SK-N-SH treated with all-trans-retinoic acid at 6 μM for 48 hours (cell line): Measurements from ENCODE around the gene METTL26.

Experiments used
- ATAC-seq: fragments of 200-7000 bp; cut with Tn5 transposase; 3 replicates; pipeline ENCODE4 v1.9.1; 2020; ENCODE audit warnings: mild to moderate bottlenecking, moderate library complexity
- ARNTL ChIP-seq: fragments of 450-650 bp; formaldehyde crosslinking; IDR thresholded peaks from 2 replicates; pipeline ENCODE4 v1.5.0; 2020; ENCODE audit warnings: low read depth, mild to moderate bottlenecking, moderate library complexity, borderline replicate concordance
- BACH2 ChIP-seq: fragments of 250-450 bp; sonication (Bioruptor Pico); IDR thresholded peaks from 2 replicates; pipeline ENCODE4 v1.9.0; 2021; ENCODE audit warnings: mild to moderate bottlenecking, borderline replicate concordance
- CREB5 ChIP-seq: fragments of 250-450 bp; sonication (Bioruptor Pico); IDR thresholded peaks from 2 replicates; pipeline ENCODE4 v1.5.1; 2020; ENCODE audit warnings: low read depth, mild to moderate bottlenecking, moderate library complexity
- CSDC2 ChIP-seq: fragments of 250-450 bp; sonication (Bioruptor Pico); IDR thresholded peaks from 2 replicates; pipeline ENCODE4 v1.5.0; 2020; ENCODE audit warnings: mild to moderate bottlenecking, moderate library complexity
- CSRNP3 ChIP-seq: fragments of 250-450 bp; sonication (Bioruptor Pico); IDR thresholded peaks from 2 replicates; pipeline ENCODE4 v1.5.1; 2021; ENCODE audit warnings: mild to moderate bottlenecking, moderate library complexity
- ESRRG ChIP-seq: fragments of 250-450 bp; sonication (Bioruptor Pico); IDR thresholded peaks from 2 replicates; pipeline ENCODE4 v1.6.1; 2021; ENCODE audit warnings: mild to moderate bottlenecking
- GLIS3 ChIP-seq: fragments of 250-450 bp; sonication (Bioruptor Pico); IDR thresholded peaks from 2 replicates; pipeline ENCODE4 v1.5.0; 2020; ENCODE audit warnings: mild to moderate bottlenecking, moderate library complexity
- ISL1 ChIP-seq: fragments of 250-450 bp; sonication (Bioruptor Pico); IDR thresholded peaks from 2 replicates; pipeline ENCODE4 v2.1.2; 2022; ENCODE audit warnings: mild to moderate bottlenecking, moderate library complexity
- OSR1 ChIP-seq: fragments of 250-450 bp; sonication (Bioruptor Pico); IDR thresholded peaks from 2 replicates; pipeline ENCODE4 v1.8.0; 2022; ENCODE audit warnings: moderate library complexity, mild to moderate bottlenecking, inconsistent platforms
- PPARA ChIP-seq: fragments of 250-450 bp; sonication (Bioruptor Pico); IDR thresholded peaks from 2 replicates; pipeline ENCODE4 v1.5.0; 2020; ENCODE audit warnings: mild to moderate bottlenecking, borderline replicate concordance
- RARB ChIP-seq: fragments of 250-450 bp; sonication (Bioruptor Pico); IDR thresholded peaks from 2 replicates; pipeline ENCODE4 v1.8.0; 2021; ENCODE audit warnings: mild to moderate bottlenecking, moderate library complexity
- SNAI2 ChIP-seq: fragments of 250-450 bp; sonication (Bioruptor Pico); IDR thresholded peaks from 2 replicates; pipeline ENCODE4 v1.5.0; 2020; ENCODE audit warnings: mild to moderate bottlenecking, moderate library complexity
- TCF4 ChIP-seq: fragments of 250-450 bp; sonication (Bioruptor Pico); IDR thresholded peaks from 2 replicates; pipeline ENCODE4 v1.8.0; 2021; ENCODE audit warnings: mild to moderate bottlenecking, moderate library complexity, borderline replicate concordance
- TOX ChIP-seq: fragments of 250-450 bp; sonication (Bioruptor Pico); IDR thresholded peaks from 2 replicates; pipeline ENCODE4 v1.8.0; 2021; ENCODE audit warnings: mild to moderate bottlenecking, moderate library complexity, borderline replicate concordance
- TSHZ2 ChIP-seq: fragments of 250-450 bp; sonication (Bioruptor Pico); IDR thresholded peaks from 2 replicates; pipeline ENCODE4 v1.5.0; 2020; ENCODE audit warnings: mild to moderate bottlenecking, moderate library complexity
- ZC3H10 ChIP-seq: fragments of 250-450 bp; sonication (Bioruptor Pico); IDR thresholded peaks from 2 replicates; pipeline ENCODE4 v1.5.1; 2021; ENCODE audit warnings: mild to moderate bottlenecking, moderate library complexity
- ZFP3 ChIP-seq: fragments of 250-450 bp; sonication (Bioruptor Pico); IDR thresholded peaks from 2 replicates; pipeline ENCODE4 v1.5.0; 2020; ENCODE audit warnings: mild to moderate bottlenecking, moderate library complexity
- ZFP30 ChIP-seq: fragments of 450-650 bp; formaldehyde crosslinking; IDR thresholded peaks from 2 replicates; pipeline ENCODE4 v1.5.0; 2022; ENCODE audit warnings: mild to moderate bottlenecking, moderate library complexity
- ZNF565 ChIP-seq: fragments of 450-650 bp; formaldehyde crosslinking; conservative IDR thresholded peaks from 2 replicates; pipeline ENCODE4 v1.5.0; 2020; ENCODE audit warnings: low read depth, mild to moderate bottlenecking, moderate library complexity
- ZNF70 ChIP-seq: fragments of 450-650 bp; formaldehyde crosslinking; IDR thresholded peaks from 2 replicates; pipeline ENCODE4 v1.5.0; 2020; ENCODE audit warnings: mild to moderate bottlenecking, moderate library complexity
- ZNF8 ChIP-seq: fragments of 450-650 bp; formaldehyde crosslinking; IDR thresholded peaks from 2 replicates; pipeline ENCODE4 v1.5.0; 2020; ENCODE audit warnings: mild to moderate bottlenecking, moderate library complexity
- TF ChIP-seq, protein P1 (sequence below): fragments of 250-450 bp; sonication (Bioruptor Pico); IDR thresholded peaks from 2 replicates; pipeline ENCODE4 v1.8.0; 2020; ENCODE audit warnings: mild to moderate bottlenecking, moderate library complexity, borderline replicate concordance
- TF ChIP-seq, protein P2 (sequence below): fragments of 250-450 bp; sonication (Bioruptor Pico); IDR thresholded peaks from 2 replicates; pipeline ENCODE4 v1.8.0; 2021; ENCODE audit warnings: low read depth, mild to moderate bottlenecking, moderate library complexity, borderline replicate concordance

METTL26 gene

GRCh38 chr16:677316-678190 lies 41.4 kb upstream of the METTL26 start:
- TF ChIP-seq, protein P1, sequence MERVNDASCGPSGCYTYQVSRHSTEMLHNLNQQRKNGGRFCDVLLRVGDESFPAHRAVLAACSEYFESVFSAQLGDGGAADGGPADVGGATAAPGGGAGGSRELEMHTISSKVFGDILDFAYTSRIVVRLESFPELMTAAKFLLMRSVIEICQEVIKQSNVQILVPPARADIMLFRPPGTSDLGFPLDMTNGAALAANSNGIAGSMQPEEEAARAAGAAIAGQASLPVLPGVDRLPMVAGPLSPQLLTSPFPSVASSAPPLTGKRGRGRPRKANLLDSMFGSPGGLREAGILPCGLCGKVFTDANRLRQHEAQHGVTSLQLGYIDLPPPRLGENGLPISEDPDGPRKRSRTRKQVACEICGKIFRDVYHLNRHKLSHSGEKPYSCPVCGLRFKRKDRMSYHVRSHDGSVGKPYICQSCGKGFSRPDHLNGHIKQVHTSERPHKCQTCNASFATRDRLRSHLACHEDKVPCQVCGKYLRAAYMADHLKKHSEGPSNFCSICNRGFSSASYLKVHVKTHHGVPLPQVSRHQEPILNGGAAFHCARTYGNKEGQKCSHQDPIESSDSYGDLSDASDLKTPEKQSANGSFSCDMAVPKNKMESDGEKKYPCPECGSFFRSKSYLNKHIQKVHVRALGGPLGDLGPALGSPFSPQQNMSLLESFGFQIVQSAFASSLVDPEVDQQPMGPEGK (CRISPR knock-in tag) = no peak
- TF ChIP-seq ZFP3 (CRISPR knock-in tag) = no peak
- TF ChIP-seq CSRNP3 = no peak
- no peak for TF ChIP-seq OSR1 (CRISPR knock-in tag)
- TF ChIP-seq ESRRG = no peak
- no peak for TF ChIP-seq ARNTL (CRISPR knock-in tag)
- TF ChIP-seq, protein P2, sequence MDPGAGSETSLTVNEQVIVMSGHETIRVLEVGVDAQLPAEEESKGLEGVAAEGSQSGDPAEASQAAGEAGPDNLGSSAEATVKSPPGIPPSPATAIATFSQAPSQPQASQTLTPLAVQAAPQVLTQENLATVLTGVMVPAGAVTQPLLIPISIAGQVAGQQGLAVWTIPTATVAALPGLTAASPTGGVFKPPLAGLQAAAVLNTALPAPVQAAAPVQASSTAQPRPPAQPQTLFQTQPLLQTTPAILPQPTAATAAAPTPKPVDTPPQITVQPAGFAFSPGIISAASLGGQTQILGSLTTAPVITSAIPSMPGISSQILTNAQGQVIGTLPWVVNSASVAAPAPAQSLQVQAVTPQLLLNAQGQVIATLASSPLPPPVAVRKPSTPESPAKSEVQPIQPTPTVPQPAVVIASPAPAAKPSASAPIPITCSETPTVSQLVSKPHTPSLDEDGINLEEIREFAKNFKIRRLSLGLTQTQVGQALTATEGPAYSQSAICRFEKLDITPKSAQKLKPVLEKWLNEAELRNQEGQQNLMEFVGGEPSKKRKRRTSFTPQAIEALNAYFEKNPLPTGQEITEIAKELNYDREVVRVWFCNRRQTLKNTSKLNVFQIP = no peak
- TF ChIP-seq TSHZ2 (CRISPR knock-in tag) = no peak
- TF ChIP-seq ZFP30 (CRISPR knock-in tag) = no peak
- no peak for TF ChIP-seq ZNF70 (CRISPR knock-in tag)
- TF ChIP-seq RARB (CRISPR knock-in tag) = no peak
- TF ChIP-seq PPARA (CRISPR knock-in tag) = no peak
- no peak for TF ChIP-seq ZC3H10 (CRISPR knock-in tag)
- no peak for TF ChIP-seq CSDC2 (CRISPR knock-in tag)
- TF ChIP-seq ZNF565 = no peak
- no peak for TF ChIP-seq ISL1 (CRISPR knock-in tag)
- no peak for TF ChIP-seq GLIS3 (CRISPR knock-in tag)
- no peak for TF ChIP-seq TOX (CRISPR knock-in tag)
- no peak for ATAC-seq

GRCh38 chr16:676913-677312 lies 40.8 kb upstream of the METTL26 start:
- no peak for ATAC-seq
- TF ChIP-seq BACH2 (no peak), ZNF565 (no peak), ZFP3 (CRISPR knock-in tag) (no peak), PPARA (CRISPR knock-in tag) (no peak), ESRRG (no peak), OSR1 (CRISPR knock-in tag) (no peak), RARB (CRISPR knock-in tag) (no peak), ZC3H10 (CRISPR knock-in tag) (no peak), CSRNP3 (no peak), TOX (CRISPR knock-in tag) (no peak), ISL1 (CRISPR knock-in tag) (no peak), ARNTL (CRISPR knock-in tag) (no peak), ZNF8 (CRISPR knock-in tag) (no peak), SNAI2 (CRISPR knock-in tag) (no peak), TCF4 (CRISPR knock-in tag) (no peak), ZNF70 (CRISPR knock-in tag) (no peak), CREB5 (no peak)
- TF ChIP-seq, protein P1 (CRISPR knock-in tag) = no peak
